T-helper 17 cell (primary cell): Measurements from ENCODE around the gene OLFM2. TPM values are rescaled to one million over a fixed set of nuclear protein-coding genes. Genes with fewer than 3 reads are reported as not detected.
"Not testable (repeated sequence)": the region's sequence is repeated elsewhere in the genome, so short reads cannot be mapped to it uniquely, and the experiment has no call there.

ENCODE experiments used
- ATAC-seq: fragments of 150-1000 bp; cut with Tn5 transposase; 2 replicates; pipeline ENCODE4 v1.10.0; 2021; ENCODE audit warnings: mild to moderate bottlenecking, moderate library complexity
- DNase-seq, 3 donors: peaks; one replicate each; pipeline versions ENCODE4 v3.0.0 to v3.0.0-alpha.2; 2020 to 2021
- H3K9me3 ChIP-seq: one replicate; pipeline ENCODE4 v1.7.0; 2013; ENCODE audit warnings: low read length, mild to moderate bottlenecking; ENCODE audit not compliant: control insufficient read depth, poor library complexity, severe bottlenecking
- H3K27ac Mint-ChIP-seq: one replicate; pipeline ENCODE4 v1.8.0; 2022; ENCODE audit warnings: mild to moderate bottlenecking, moderate library complexity, mixed read lengths
- H3K27me3 Mint-ChIP-seq: one replicate; pipeline ENCODE4 v1.8.0; 2022; ENCODE audit warnings: mixed read lengths
- H3K36me3 Mint-ChIP-seq: one replicate; pipeline ENCODE4 v1.8.0; 2022; ENCODE audit warnings: low read depth, mixed read lengths
- H3K4me1 Mint-ChIP-seq: one replicate; pipeline ENCODE4 v1.8.0; 2022; ENCODE audit warnings: mild to moderate bottlenecking, mixed read lengths
- H3K4me3 Mint-ChIP-seq: one replicate; pipeline ENCODE4 v1.8.0; 2022; ENCODE audit warnings: mild to moderate bottlenecking, moderate library complexity, mixed read lengths
- total RNA-seq, 4 donors: library from RNA in 2 of 4; stranded (reverse) in 2 of 4; gene quantifications; one replicate each; pipeline ENCODE4 v1.2.3 and lab custom pipeline; 2022 to 2026

Gene OLFM2
- total RNA-seq, 2 donors from 2014 or later: 3.1 to 3.9 TPM

- Mint-ChIP-seq H3K36me3 (peaks cover 7% of the 10 kb centered on the region), H3K27me3 (peaks cover 55% of the 10 kb centered on the region), H3K4me1 (peaks cover 23% of the 10 kb centered on the region), H3K4me3 (peak overlapping the region; percentile 87), H3K27ac (no peak overlapping the region)
- ATAC-seq: no peak
- no peak for DNase-seq
- H3K9me3 ChIP-seq: no peaks in the 10 kb centered on the region
Observed at GRCh38 chr19:9935506-9936325, 599 bp downstream of the OLFM2 start.

- DNase-seq (peak; percentile 74 to 87 (median 74)), ATAC-seq (peak; percentile 88)
- Mint-ChIP-seq H3K27ac (no peak overlapping the region), H3K4me3 (no peak overlapping the region), H3K27me3 (peaks cover 58% of the 10 kb centered on the region), H3K4me1 (peaks cover 24% of the 10 kb centered on the region), H3K36me3 (peaks cover 7% of the 10 kb centered on the region)
- H3K9me3 ChIP-seq: no peaks in the 10 kb centered on the region
Observed at GRCh38 chr19:9934132-9934950, 2.0 kb downstream of the OLFM2 start.

GRCh38 chr19:9932835-9933234 lies 3.5 kb downstream of the OLFM2 start:
- Mint-ChIP-seq H3K4me1 (peaks cover 24% of the 10 kb centered on the region), H3K27ac (no peak overlapping the region), H3K36me3 (peaks cover 7% of the 10 kb centered on the region), H3K4me3 (peak overlapping the region; percentile 56), H3K27me3 (peaks cover 58% of the 10 kb centered on the region)
- DNase-seq (no peak), ATAC-seq (no peak)
- no peaks in the 10 kb centered on the region for H3K9me3 ChIP-seq

GRCh38 chr19:9931629-9932028 lies 4.7 kb downstream of the OLFM2 start:
- Mint-ChIP-seq H3K4me1 (peaks cover 19% of the 10 kb centered on the region), H3K27ac (no peak overlapping the region), H3K4me3 (no peak overlapping the region), H3K36me3 (peaks cover 10% of the 10 kb centered on the region), H3K27me3 (peaks cover 51% of the 10 kb centered on the region)
- DNase-seq: no peak
- ATAC-seq: no peak
- no peaks in the 10 kb centered on the region for H3K9me3 ChIP-seq

- peaks cover 9% of the 10 kb centered on the region for H3K27me3 Mint-ChIP-seq
- no peak overlapping the region for H3K4me3 Mint-ChIP-seq
- ATAC-seq (no peak), DNase-seq (no peak)
- H3K9me3 ChIP-seq: no peaks in the 10 kb centered on the region
- no peaks in the 10 kb centered on the region for H3K4me1 Mint-ChIP-seq
- H3K27ac Mint-ChIP-seq: no peak overlapping the region
- H3K36me3 Mint-ChIP-seq: peaks cover 5% of the 10 kb centered on the region
Observed at GRCh38 chr19:9923440-9923839, 12.9 kb downstream of the OLFM2 start.

- not testable (repeated sequence) for H3K27ac Mint-ChIP-seq, H3K9me3 ChIP-seq, DNase-seq, H3K4me3 Mint-ChIP-seq, H3K4me1 Mint-ChIP-seq, H3K36me3 Mint-ChIP-seq, ATAC-seq
- peaks cover 15% of the 10 kb centered on the region for H3K27me3 Mint-ChIP-seq
Observed at GRCh38 chr19:9922782-9923379, 13.4 kb downstream of the OLFM2 start.

- H3K27ac Mint-ChIP-seq: peak overlapping the region; percentile 32
- no peaks in the 10 kb centered on the region for H3K36me3 Mint-ChIP-seq
- ATAC-seq (no peak), DNase-seq (no peak)
- no peaks in the 10 kb centered on the region for H3K9me3 ChIP-seq
- H3K27me3 Mint-ChIP-seq: peaks cover 25% of the 10 kb centered on the region
- no peak overlapping the region for H3K4me3 Mint-ChIP-seq
- peaks cover 4% of the 10 kb centered on the region for H3K4me1 Mint-ChIP-seq
Observed at GRCh38 chr19:9917321-9917720, 19.0 kb downstream of the OLFM2 start.

- DNase-seq (no peak), ATAC-seq (no peak)
- H3K36me3 Mint-ChIP-seq: no peaks in the 10 kb centered on the region
- no peaks in the 10 kb centered on the region for H3K9me3 ChIP-seq
- H3K4me1 Mint-ChIP-seq: peaks cover 4% of the 10 kb centered on the region
- peak overlapping the region; percentile 32 for H3K27ac Mint-ChIP-seq
- H3K27me3 Mint-ChIP-seq: peaks cover 25% of the 10 kb centered on the region
- H3K4me3 Mint-ChIP-seq: peak overlapping the region; percentile 62
Observed at GRCh38 chr19:9916719-9917118, 19.6 kb downstream of the OLFM2 start.

GRCh38 chr19:9914315-9915207 lies 21.8 kb downstream of the OLFM2 start:
- peak; percentile 67 to 69 (median 68) for DNase-seq
- H3K4me1 Mint-ChIP-seq: peaks cover 5% of the 10 kb centered on the region
- H3K36me3 Mint-ChIP-seq: no peaks in the 10 kb centered on the region
- H3K27ac Mint-ChIP-seq: no peak overlapping the region
- H3K4me3 Mint-ChIP-seq: peak overlapping the region; percentile 79
- H3K9me3 ChIP-seq: no peaks in the 10 kb centered on the region
- peaks cover 28% of the 10 kb centered on the region for H3K27me3 Mint-ChIP-seq
- ATAC-seq: peak; percentile 93

- Mint-ChIP-seq H3K4me1 (peaks cover 6% of the 10 kb centered on the region), H3K36me3 (no peaks in the 10 kb centered on the region), H3K27ac (no peak overlapping the region), H3K27me3 (peaks cover 33% of the 10 kb centered on the region), H3K4me3 (peak overlapping the region; percentile 79)
- no peak for DNase-seq
- no peaks in the 10 kb centered on the region for H3K9me3 ChIP-seq
- no peak for ATAC-seq
Observed at GRCh38 chr19:9914001-9914314, 22.4 kb downstream of the OLFM2 start.

- Mint-ChIP-seq H3K27ac (no peak overlapping the region), H3K4me3 (no peak overlapping the region), H3K36me3 (no peaks in the 10 kb centered on the region), H3K27me3 (peaks cover 28% of the 10 kb centered on the region), H3K4me1 (peaks cover 6% of the 10 kb centered on the region)
- DNase-seq: no peak
- H3K9me3 ChIP-seq: no peaks in the 10 kb centered on the region
- ATAC-seq: no peak
Observed at GRCh38 chr19:9913237-9914000, 22.9 kb downstream of the OLFM2 start.

- no peak overlapping the region for H3K4me3 Mint-ChIP-seq
- H3K36me3 Mint-ChIP-seq: no peaks in the 10 kb centered on the region
- H3K27ac Mint-ChIP-seq: no peak overlapping the region
Observed at GRCh38 chr19:9912551-9913236, 23.6 kb downstream of the OLFM2 start.

More at GRCh38 chr19:9912551-9913236, 23.6 kb downstream of the OLFM2 start:
- no peak for ATAC-seq
- H3K4me1 Mint-ChIP-seq: peaks cover 6% of the 10 kb centered on the region
- peaks cover 21% of the 10 kb centered on the region for H3K27me3 Mint-ChIP-seq
- H3K9me3 ChIP-seq: no peaks in the 10 kb centered on the region
- no peak for DNase-seq
